HG02642 (cell line): ENCODE results near the gene PFDN4.

Experiments used
- ATAC-seq: cut with Tn5 transposase; IDR thresholded peaks from one replicate; pipeline ENCODE4 v1.9.1; 2021; ENCODE audit warnings: mild to moderate bottlenecking; ENCODE audit not compliant: unreplicated experiment, poor library complexity

Gene PFDN4, protein sequence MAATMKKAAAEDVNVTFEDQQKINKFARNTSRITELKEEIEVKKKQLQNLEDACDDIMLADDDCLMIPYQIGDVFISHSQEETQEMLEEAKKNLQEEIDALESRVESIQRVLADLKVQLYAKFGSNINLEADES

GRCh38 chr20:54207743-54208547 is at the start of gene PFDN4:
Gene PFDN4, plus strand, starts transcription at chr20:54208087. Its CDS starts 14 bp downstream, at chr20:54208101.
- peak; percentile 98 for ATAC-seq

- ATAC-seq, result no peak
Observed at GRCh38 chr20:54158226-54158625, 49.7 kb upstream of the PFDN4 start.

DNA sequence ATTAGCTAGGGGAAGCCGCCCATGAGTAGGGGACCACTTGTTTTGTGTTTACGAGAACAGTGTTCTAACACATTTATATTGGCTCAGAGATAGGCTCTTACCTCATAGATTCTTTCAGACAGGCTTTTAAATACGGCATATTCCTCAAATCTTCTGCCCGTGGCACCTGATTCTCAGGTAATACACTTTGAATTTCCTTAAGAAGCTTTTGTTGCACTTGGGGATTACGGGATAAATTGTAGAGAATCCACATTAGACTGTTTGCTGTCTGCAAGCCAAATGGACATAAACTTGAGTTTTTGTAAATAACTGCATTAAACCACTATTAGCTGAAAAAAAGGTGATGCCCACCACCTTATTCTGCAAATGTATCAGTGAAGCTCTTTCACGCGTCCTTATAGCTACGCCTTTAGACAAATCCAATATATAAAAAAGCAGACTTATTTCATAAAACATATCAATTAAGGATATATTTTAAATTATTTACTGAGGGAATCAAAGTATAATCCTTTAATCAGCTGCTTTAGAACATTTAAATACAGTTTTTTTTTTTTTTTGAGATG is 49.0 kb upstream of the PFDN4 start:
- no peak for ATAC-seq

- no peak for ATAC-seq
Observed at GRCh38 chr20:54160065-54161007, 47.6 kb upstream of the PFDN4 start.

GRCh38 chr20:54161008-54161820 is 46.7 kb upstream of the PFDN4 start:
- ATAC-seq, result no peak

GRCh38 chr20:54161821-54162149 is 46.1 kb upstream of the PFDN4 start:
- no peak for ATAC-seq

DNA sequence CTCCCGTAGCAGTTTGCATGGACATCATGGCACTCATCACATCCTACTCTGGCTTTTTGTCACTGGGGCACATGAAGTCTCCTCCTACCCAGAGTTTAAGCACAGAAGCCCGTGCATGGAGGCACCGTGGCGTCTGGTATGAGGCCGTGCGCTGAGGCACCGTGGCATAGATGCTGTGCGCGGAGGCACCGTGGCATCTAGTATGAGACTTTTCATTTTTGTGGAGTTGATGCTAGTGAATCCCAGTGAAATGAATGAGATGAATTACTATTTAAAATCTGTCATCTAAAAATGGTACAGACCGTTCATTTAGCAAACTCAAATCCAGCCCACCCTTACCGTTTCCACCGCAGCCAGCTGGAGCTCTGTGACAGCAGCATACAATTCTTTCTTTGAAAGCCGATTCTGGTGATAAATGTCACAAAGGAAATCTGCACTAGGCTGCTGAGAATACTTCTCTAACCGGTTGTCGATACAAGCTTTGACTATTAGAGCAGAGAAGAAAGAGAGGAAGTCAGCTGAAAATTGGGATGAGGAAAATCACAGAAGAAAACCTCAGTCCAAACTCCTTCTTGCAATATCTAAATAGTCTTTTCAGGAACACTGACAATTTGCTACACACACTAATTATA is 45.4 kb upstream of the PFDN4 start:
- ATAC-seq, result no peak

- ATAC-seq, result no peak
Observed at GRCh38 chr20:54163402-54163801, 44.5 kb upstream of the PFDN4 start.

DNA sequence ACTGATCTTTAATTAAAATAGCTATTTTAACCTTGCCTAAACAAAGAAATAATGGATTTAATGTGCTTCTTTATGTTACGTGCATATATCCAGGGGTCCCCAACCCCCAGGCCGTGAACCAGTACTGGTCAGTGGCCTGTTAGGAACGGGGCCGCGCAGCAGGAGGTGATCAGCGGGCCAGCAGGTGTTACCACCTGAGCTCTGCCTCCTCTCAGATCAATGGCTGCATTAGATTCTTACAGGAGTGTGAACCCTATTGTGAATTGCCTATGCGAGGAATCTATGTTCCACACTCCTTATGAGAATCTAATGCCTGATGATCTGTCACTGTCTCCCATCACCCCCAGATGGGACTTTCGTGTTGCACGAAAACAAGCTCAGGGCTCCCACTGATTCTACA is 42.9 kb upstream of the PFDN4 start:
- no peak for ATAC-seq

- ATAC-seq, result no peak
Observed at GRCh38 chr20:54165803-54166202, 42.1 kb upstream of the PFDN4 start.

DNA sequence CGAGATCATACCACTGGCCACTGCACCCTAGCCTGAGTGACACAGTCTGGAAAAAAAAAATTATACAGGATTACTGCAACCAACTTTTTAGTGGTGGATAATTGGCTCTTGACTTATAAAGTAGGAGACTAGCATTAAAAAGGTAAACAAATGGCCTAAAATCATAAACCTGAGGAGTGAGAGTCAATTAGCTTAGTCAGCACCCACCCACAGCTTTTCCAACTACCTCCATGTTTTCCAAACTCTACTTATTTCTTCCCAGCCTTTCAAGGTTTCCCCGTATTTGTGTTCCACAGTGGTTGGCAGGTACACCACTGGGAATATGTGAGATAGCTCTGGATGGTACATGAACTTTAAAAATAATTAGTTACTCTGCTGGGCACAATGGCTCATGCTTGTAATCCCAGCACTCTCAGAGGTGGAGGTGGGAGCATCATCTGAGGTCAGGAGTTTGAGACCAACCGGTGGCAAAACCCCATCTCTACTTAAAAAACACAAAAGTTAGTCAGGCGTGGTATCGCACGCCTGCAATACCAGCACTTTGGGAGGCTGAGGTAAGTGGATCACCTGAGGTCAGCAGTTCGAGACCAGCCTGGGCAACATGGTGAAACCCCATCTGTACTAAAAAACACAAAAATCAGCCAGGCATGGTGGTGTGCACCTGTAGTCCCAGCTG is 40.8 kb upstream of the PFDN4 start:
- no peak for ATAC-seq

- no peak for ATAC-seq
Observed at GRCh38 chr20:54167909-54168872, 39.7 kb upstream of the PFDN4 start.

GRCh38 chr20:54168961-54169862 is 38.7 kb upstream of the PFDN4 start:
- no peak for ATAC-seq

GRCh38 chr20:54170026-54170471 is 37.8 kb upstream of the PFDN4 start:
- no peak for ATAC-seq

GRCh38 chr20:54170963-54171362 is 36.9 kb upstream of the PFDN4 start:
- ATAC-seq, result no peak

GRCh38 chr20:54172532-54172855 is 35.4 kb upstream of the PFDN4 start:
- ATAC-seq, result no peak
